Activated CD8-positive, alpha-beta T cell treated with anti-CD3 and anti-CD28 coated beads for 36 hours (primary cell): ENCODE data around the gene NR2F6. TPM values are rescaled to one million over a fixed set of nuclear protein-coding genes. Genes with fewer than 3 reads are reported as not detected.

Experiments
- ATAC-seq: fragments of 200-7000 bp; cut with Tn5 transposase; one replicate; pipeline ENCODE4 v1.10.0; 2021; ENCODE audit warnings: mild to moderate bottlenecking, moderate library complexity
- CTCF ChIA-PET: fragments of 350-600 bp; sonication (Branson Sonifier 250); formaldehyde crosslinking; loops from one replicate; lab custom pipeline; 2021; ENCODE audit warnings: antibody characterized with exemption; lab: Charles Lee
- POLR2A ChIA-PET: fragments of 350-600 bp; sonication (Branson Sonifier 250); formaldehyde crosslinking; loops from one replicate; lab custom pipeline; 2021; ENCODE audit warnings: antibody characterized with exemption; lab: Charles Lee
- DNase-seq: peaks from one replicate; pipeline ENCODE4 v3.0.0-alpha.2; 2020
- H3K27ac Mint-ChIP-seq: one replicate; pipeline ENCODE4 v1.8.0; 2021; ENCODE audit warnings: mild to moderate bottlenecking, mixed read lengths
- H3K27me3 Mint-ChIP-seq: one replicate; pipeline ENCODE4 v1.8.0; 2021; ENCODE audit warnings: mixed read lengths
- H3K36me3 Mint-ChIP-seq: one replicate; pipeline ENCODE4 v1.8.0; 2021; ENCODE audit warnings: low read depth, mixed read lengths
- H3K4me1 Mint-ChIP-seq: one replicate; pipeline ENCODE4 v1.8.0; 2021; ENCODE audit warnings: low read depth, mixed read lengths
- H3K4me3 Mint-ChIP-seq: one replicate; pipeline ENCODE4 v1.8.0; 2021; ENCODE audit warnings: mild to moderate bottlenecking, moderate library complexity, mixed read lengths
- H3K9me3 Mint-ChIP-seq: one replicate; pipeline ENCODE4 v1.8.0; 2021; ENCODE audit warnings: mixed read lengths
- intact Hi-C: fragments of 100-400 bp; cut with micrococcal nuclease; formaldehyde crosslinking; loops from one replicate; pipeline ENCODE4 v1.10.0; 2022
- total RNA-seq, 2 experiments: library from RNA; stranded (reverse); gene quantifications; one replicate each; pipeline ENCODE4 v1.2.3, GENCODE V29; 2021
- TF ChIP-seq, protein P1 (sequence below): fragments of 200-600 bp; IDR thresholded peaks from one replicate; pipeline ENCODE4 v1.8.0; 2022; ENCODE audit warnings: antibody characterized with exemption, mild to moderate bottlenecking

The NR2F6 gene
- total RNA-seq, 2 experiments from 2014 or later = 7.0 TPM

DNA sequence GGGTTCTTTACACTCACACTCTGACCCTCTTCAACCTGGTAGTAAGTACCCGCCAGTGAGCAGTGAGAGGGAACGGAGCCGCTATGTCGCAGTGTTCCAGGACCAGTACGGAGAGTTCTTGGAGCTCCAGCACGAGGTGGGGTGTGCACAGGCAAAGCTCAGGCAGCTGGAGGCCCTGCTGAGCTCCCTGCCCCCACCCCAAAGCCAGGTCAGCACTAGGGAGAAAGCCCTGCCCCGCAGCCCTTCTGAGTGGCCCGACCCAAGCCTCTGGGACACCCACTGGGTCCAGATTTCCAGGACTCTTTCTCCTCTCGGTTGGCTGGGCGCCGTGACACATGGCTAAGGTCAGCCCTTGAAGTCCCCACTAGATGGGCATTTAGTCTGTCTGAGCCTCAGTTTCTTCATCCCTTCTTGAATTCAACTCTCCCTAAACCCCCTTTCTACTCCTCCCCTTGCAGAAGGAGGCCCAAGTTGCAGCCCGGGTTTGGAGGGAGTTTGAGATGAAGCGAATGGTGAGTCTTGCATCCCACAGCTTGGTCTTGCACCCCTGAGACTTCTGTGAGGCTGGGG lies 17.8 kb downstream of the NR2F6 start:
- Mint-ChIP-seq H3K27ac (no peak overlapping the region), H3K4me1 (peaks cover 4% of the 10 kb centered on the region), H3K27me3 (no peaks in the 10 kb centered on the region), H3K36me3 (peaks cover 8% of the 10 kb centered on the region), H3K9me3 (no peaks in the 10 kb centered on the region), H3K4me3 (no peak overlapping the region)
- ChIA-PET CTCF (interaction anchor here (1.0 kb wide), 1 partner anchor 11 kb away, joined by 3 read pairs; no protein-coding TSS in a partner anchor), POLR2A (interaction anchor here (1.5 to 3.2 kb wide), 3 partner anchors 8 to 60 kb away, joined by 3 to 29 read pairs (median 17); partner anchors contain the start of gene USE1)
- no peak for ATAC-seq
- TF ChIP-seq, protein P1, sequence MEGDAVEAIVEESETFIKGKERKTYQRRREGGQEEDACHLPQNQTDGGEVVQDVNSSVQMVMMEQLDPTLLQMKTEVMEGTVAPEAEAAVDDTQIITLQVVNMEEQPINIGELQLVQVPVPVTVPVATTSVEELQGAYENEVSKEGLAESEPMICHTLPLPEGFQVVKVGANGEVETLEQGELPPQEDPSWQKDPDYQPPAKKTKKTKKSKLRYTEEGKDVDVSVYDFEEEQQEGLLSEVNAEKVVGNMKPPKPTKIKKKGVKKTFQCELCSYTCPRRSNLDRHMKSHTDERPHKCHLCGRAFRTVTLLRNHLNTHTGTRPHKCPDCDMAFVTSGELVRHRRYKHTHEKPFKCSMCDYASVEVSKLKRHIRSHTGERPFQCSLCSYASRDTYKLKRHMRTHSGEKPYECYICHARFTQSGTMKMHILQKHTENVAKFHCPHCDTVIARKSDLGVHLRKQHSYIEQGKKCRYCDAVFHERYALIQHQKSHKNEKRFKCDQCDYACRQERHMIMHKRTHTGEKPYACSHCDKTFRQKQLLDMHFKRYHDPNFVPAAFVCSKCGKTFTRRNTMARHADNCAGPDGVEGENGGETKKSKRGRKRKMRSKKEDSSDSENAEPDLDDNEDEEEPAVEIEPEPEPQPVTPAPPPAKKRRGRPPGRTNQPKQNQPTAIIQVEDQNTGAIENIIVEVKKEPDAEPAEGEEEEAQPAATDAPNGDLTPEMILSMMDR = no peak
- no peak for DNase-seq
- intact Hi-C loops = loop anchor here (10.0 kb wide), 1 partner anchor 153 kb away; the partner anchor contains the start of genes HAUS8 and MYO9B

GRCh38 chr19:17226002-17226933 lies 19.5 kb downstream of the NR2F6 start, which contains the start of gene OCEL1:
TSS of gene OCEL1 (plus strand) at chr19:17226226. CDS start at chr19:17226248, 22 bp downstream.
- peaks cover 4% of the 10 kb centered on the region for H3K4me1 Mint-ChIP-seq
- peak; percentile 99 for DNase-seq
- TF ChIP-seq, protein P1 = no peak
- no peaks in the 10 kb centered on the region for H3K9me3 Mint-ChIP-seq
- ChIA-PET CTCF (interaction anchor here (0.6 to 1.5 kb wide), 4 partner anchors 9 to 79 kb away, joined by 3 to 12 read pairs (median 3); partner anchors contain the start of genes MRPL34 and USE1), POLR2A (interaction anchor here (0.9 to 3.2 kb wide), 7 partner anchors 10 to 147 kb away, joined by 3 to 29 read pairs (median 5); partner anchors contain the start of gene USE1)
- peak within 1 kb of the TSS; percentile 95 for H3K27ac Mint-ChIP-seq
- peak within 1 kb of the TSS; percentile 80 for H3K4me3 Mint-ChIP-seq
- peak; percentile 92 for ATAC-seq
- intact Hi-C loops = loop anchor here (1.0 to 10.0 kb wide), 2 partner anchors 11 to 151 kb away; partner anchors contain the start of genes HAUS8, MYO9B and USE1
- no peaks in the 10 kb centered on the region for H3K27me3 Mint-ChIP-seq
- peaks cover 3% of the 10 kb centered on the region for H3K36me3 Mint-ChIP-seq

DNA sequence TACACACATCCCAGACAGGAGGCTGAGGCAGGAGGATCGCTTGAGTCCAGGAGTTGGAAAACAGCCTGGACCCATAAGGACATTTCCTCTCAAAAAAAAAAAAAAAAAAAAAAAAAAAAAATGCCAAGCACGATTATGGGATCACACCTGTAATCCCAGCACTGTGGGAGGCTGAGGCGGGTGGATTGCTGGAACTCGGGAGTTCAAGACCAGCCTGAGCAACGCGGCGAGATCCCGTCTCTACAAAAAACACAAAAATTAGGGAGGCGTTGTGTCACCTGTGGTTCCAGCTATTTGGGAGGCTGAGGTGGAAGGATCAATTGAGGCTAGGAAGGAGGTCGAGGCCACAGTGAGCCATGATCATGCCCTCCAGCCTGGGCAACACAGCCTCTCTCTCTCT lies 20.7 kb downstream of the NR2F6 start:
- intact Hi-C loops = loop anchor here (10.0 kb wide), 1 partner anchor 150 kb away; the partner anchor contains the start of genes HAUS8 and MYO9B
- CTCF ChIA-PET = no interaction called here

DNA sequence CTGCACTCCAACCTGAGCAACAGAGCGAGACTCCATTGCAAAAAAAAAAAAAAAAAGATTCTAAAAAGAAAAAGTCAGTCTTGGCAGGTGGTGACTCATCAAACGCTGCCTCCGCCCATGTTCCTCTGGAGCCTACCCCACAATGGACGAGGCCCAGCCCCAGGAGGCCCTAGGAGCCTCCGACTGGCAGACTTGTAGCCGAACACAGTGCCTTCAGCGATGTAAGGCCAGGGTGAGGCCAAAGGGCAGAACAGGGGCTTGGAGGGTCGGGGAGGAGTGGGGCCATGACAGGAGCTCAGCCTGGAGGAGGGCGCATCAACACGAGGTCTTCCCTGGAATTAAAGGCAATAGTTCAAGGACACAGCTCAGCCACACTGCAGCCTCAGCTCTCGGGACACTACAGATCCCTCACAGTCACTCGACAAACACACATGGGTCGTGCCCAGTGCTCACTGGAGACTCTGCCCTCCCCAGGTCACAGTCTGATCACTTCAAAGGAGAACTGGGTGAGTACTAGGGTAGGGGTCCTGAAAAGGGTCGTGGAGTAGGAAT lies 25.4 kb downstream of the NR2F6 start:
- Mint-ChIP-seq H3K36me3 (peaks cover 24% of the 10 kb centered on the region), H3K27me3 (no peaks in the 10 kb centered on the region), H3K9me3 (no peaks in the 10 kb centered on the region), H3K4me3 (no peak overlapping the region), H3K4me1 (peaks cover 8% of the 10 kb centered on the region), H3K27ac (no peak overlapping the region)
- CTCF ChIA-PET = no interaction called here
- ATAC-seq (no peak), DNase-seq (peak; percentile 28)
- TF ChIP-seq, protein P1 = no peak
- intact Hi-C loops = loop anchor here (10.0 kb wide), 1 partner anchor 145 kb away; the partner anchor contains the start of genes HAUS8 and MYO9B
- POLR2A ChIA-PET = interaction anchor here (0.7 to 1.0 kb wide), 5 partner anchors 12 to 1888 kb away, joined by 3 to 4 read pairs (median 3); no protein-coding TSS in a partner anchor

More for the DNA sequence above, 20.7 kb downstream of the NR2F6 start:
- Mint-ChIP-seq H3K9me3 (no peaks in the 10 kb centered on the region), H3K27ac (no peak overlapping the region), H3K36me3 (peaks cover 2% of the 10 kb centered on the region), H3K4me1 (peaks cover 9% of the 10 kb centered on the region), H3K4me3 (peak overlapping the region; percentile 26), H3K27me3 (no peaks in the 10 kb centered on the region)
- DNase-seq (no peak), ATAC-seq (no peak)
- POLR2A ChIA-PET = interaction anchor here (1.9 to 3.2 kb wide), 3 partner anchors 10 to 14 kb away, joined by 5 to 29 read pairs (median 17); partner anchors contain the start of gene USE1
- TF ChIP-seq, protein P1 = no peak
